Activated effector memory CD4-positive, alpha-beta T cell treated with anti-CD3 and anti-CD28 coated beads, Interleukin-2, amount 50 U/mL, for 16 hours (primary cell): ENCODE results near the gene LMX1B.

Experiments
- DNase-seq: peaks from one replicate; pipeline ENCODE4 v3.0.0-alpha.2; 2020

LMX1B gene

DNA sequence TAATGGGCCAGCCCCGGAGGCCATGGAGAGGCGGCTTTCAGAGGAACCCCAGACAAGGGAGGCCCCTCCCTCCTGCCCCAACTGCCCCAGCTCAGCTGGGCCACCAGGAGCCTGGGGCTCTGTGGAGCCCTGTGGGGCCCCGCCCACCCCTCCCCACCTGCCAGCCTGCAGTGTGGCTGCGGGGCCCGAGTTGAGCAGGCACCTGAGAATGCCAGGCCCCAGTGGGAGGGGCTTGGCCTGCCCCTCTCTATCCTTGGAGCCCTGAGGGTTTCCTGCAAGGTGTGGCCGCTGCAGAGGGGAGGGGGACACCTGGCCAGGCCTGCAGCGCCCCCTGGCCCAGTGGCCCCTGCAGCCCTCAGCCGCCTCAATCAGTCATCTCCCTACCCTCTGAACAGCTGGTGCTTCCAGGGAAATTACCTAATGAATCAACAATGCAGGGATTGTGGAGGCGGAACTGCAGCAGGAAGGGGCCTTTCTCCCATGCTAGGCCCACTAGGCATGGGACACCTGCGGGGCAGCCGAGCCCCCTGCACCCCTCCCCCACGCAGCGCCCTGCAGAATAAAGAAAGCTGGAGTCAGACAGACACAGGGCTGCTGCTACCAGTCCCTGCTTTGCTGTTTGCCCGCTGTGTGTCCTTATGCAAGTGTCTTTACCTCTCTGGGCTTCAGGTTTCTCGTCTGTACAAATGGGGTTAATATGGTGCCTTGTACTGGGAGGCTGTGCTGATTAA, 48.0 kb downstream of the LMX1B start:
- no peak for DNase-seq

DNA sequence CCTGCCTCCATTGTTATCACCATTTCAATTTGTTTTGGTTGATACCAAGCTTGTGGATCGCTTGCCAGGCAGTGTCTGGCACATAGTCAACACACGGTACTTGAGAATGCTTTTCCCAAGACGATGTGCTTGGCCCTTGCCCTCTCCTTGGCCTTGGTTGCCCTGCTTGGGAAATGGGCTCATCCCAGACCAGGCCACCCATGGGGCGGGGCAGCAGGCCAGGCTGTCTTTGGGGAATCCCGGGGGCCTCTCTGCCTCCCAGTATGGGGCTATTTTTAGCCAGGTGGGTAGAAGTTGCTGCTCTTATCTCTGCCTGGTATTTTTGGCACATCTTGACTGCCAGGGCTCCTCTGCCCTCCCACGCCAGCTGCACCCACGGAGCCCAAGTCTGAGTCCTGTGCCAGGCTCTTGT, 49.9 kb downstream of the LMX1B start:
- DNase-seq: no peak

DNA sequence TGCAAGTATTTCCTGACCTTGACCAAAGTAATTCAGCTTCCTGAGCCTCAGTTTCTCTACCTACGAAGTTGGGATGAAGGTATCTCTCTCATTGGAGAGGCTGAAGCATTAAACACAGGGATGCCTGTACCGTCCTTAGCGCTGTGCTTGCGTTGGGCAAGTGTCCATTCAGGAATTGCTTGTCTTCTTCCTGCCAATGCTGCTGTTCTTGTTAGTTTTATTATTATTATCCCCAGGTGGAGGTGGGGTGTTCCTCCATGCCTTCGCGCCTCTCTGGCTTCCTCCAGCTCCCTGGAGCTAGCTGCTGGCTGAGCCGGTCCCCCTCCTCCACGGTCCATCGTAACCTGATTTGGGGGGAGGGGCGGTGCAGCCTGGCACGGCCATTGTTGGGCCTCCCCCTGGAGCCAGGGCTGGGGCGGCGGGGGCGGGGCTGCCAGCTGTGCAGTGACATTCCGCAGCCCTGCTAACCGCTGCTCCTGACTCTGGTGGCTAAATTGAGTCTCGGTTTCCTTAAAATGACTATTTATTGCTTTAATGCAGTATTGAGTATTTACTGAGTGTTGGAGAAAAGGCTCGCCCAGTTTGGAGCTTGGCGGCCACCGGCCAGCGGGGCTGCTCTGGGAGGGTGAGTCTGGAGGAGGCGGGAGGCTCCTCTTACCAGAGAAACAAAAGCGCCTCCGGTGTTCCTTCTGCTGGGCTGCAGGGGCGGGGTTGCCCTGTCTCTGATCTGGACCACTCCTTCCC, 51.3 kb downstream of the LMX1B start:
- DNase-seq: no peak

DNA sequence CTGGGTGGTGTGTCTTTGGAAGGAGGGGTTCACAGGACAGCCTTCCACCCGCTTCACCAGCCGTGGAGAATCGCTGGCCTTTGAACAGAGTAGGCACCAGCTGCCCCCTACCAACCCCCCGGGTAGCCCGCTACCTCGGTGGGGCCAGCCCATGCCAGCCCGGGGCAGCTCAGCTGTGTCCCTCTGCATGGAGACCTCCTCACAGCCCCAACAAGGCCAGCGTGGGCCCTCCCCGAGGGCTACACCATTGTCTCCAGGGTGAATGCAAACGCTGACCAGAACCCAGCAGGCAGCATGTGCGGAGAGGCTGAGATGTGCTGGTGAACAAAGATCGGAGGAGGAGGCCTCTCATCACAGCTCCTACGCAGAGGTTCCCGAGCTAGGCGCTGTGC, 51.9 kb downstream of the LMX1B start:
- DNase-seq: no peak

DNA sequence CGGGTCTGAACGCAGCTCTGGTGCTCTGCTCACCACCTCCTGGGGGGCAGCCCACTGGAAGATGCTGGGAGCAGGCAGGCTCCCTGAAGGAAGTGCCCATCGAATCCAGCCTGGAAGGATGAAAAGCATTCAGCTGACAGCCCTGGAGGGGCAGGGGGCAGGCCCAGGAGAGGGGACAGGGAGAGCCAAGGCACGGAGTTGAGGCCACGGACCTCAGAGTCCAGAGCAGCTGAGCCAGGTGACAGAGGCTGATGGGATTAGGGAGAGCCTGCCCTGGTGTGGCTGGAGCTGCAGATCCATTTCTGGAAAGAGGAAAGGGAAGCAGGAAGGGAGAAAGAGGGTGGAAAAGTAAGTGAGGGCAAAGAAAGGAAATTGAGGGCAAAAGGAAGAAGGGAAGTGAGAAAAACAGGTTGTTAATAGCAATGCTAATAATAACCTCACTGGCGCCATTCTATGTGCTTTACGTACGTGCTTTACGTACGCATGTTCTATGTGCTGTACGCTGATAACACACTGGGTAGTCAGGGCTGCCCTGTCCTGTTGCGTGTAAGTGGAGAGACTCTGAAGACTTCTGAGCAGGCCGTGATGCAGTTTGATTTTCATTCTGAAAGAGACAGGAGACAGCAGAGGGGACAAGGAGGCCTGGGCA, 52.6 kb downstream of the LMX1B start:
- DNase-seq: no peak

DNA sequence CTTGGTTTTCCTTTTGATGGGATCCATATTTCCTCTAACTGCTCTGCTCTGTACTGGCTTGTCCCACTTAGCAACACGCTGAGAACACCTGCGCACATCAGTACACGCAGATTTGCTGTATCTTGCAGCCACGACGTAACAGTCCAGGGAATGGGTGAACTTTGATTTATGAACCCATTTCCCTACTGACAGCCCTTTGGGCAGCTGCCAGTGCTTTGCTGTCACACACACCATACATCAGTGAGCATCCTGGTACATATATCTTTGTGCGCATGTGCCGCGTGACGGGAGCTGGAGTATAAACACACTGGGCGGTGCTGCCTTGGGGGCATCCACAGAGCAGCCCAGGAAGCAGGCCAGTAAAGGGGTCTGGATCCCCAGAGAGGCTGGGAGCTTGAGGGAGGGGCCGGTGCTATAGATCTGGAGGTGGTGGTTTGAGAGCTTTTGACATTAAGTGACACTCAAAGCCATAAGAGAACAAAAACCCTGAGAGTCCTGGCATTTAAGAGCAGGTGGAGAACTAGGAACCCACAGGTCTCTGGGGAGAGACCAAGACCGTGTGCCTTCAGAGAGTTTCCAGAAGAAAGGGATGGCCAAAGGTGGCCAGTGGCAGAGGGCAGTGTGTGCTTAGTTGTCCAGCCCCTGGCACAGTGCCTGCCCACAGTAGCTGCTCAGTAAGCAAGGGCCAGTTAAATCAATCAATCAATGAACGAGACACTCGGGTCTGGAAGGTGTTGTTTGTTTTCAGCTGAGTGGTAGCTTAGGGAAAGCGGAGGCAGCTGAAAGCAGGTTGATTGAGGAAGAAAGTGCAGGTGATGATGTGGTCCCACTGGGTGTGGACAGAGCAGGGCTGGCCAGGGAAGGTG, 53.7 kb downstream of the LMX1B start:
- DNase-seq: no peak

DNA sequence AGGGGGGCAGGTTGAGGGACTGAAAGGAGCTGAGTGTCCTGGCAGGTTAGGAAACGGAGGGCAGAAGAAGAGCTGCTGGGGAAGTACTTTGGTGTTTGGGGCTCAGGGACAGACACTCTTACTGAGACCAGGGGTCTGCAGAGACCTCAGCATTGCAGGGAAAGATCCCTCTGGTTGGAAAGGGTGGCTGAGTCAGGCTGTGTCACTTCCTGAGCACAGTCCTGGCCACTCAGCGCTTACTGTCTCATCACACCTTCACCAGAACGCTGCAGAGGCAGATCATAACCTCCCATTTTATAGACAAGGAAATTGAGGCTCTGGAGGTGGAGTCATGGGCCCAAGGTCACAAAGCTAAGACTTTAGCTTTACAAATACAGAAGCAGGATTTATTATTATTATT, 54.3 kb downstream of the LMX1B start:
- DNase-seq: no peak

DNA sequence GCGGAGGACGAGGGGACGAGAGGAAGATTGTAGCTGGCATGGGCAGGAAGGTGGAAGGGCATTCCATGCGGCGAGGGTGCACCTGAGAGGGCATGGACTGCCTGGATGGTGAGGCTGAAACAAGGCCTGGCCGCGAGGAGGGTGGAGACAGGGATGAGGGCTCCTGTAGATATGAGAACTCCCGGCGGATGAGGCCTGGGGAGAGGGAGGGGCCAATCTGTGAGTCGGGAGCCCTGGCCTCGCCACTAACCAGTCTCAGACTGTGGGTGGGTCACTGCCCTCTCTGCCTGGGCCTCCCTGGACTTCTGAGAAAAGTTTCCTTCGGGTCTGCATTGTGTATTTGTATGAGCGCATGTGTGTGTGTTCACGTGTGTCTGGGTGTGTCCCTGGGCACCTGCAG, 55.4 kb downstream of the LMX1B start:
- no peak for DNase-seq

DNA sequence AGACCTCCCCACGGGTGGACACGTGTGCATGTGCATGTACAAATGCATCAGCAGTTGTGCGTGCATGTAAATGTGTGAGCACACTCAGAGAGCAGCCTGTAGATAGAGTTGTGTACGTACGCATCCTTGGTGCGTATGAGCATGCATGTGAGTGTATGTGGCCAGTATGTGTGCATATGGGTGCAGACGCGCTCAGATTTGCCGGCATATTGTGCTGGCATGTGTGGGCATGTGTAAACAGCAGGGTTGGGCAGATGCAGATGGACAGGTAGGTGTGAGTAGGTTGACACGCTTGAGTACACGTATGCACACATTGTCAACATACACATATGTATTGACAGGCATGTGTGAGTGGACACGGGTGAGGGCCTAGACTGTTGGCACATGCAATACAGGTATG, 56.5 kb downstream of the LMX1B start:
- no peak for DNase-seq

DNA sequence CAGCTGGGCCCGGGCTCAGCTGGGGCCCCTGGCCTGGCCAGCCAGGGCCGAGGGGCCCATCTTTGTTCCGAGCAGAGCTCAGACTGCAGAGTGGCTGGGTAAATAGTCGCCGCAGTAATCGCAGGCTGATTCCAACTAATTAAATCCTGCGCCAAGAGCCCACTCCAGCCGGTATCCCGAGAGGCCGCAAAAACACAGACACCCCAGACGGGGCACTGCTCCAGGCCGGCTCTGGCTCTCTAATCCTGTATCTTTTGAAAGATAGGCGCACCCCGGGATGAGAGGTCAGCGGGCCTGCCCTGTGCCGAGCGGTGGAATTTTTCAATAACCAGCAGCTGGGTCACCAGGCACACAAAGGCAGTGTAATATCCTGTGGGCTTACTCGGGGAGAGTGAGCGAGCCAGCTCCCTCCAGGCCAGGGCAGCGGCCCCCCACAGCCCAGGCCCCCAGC, 57.7 kb downstream of the LMX1B start:
- no peak for DNase-seq

DNA sequence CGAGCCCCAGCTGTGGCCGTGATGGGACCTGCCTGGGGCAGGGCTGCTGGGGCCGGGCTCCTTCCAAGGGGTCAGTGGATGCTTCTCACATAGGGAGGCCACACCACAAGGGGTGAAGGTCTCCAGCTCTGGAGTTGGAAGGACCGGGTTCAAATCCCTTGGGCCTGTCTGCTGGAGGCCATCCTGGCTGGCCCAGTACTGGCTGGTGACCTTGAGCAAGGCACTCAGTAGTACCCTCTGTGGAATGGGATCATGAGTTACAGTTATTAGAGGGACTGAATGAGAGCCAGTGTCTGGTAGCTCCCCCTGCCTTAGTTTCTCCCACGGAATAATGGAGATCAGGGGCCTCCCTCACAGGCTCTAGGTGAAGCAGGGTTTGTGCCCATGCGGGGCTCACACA, 58.3 kb downstream of the LMX1B start:
- no peak for DNase-seq

DNA sequence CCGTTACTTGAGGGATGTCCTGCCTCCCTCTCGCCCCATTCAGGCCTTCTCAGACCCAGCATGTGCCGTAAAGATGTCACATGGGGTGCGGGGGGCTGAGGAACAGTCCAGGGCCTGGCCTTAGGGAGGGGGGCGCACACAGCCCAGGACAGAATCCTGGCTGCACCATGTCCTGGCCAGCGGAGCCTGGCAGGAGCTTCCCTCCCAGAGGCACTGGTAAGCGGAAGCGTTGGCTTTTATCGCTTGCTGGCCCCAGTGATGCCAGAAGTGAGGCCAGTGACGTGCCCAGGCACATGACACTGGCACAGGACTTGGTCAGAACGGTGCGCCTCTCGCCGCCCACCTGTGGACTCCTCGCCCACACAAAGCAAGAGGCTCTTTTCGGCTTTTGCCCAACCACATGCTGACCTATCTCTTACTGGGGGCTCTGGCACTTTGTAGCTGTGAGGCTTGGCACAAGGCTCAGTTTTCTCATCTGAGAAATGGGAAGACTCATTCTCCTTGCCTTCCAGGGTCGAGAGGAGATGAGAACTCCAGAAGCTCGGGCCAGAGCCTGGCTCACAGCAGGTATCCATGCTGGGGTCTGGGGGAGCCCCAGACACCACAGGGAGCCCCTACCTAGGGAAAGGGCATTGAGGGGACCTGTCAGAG, 59.0 kb downstream of the LMX1B start:
- DNase-seq: no peak

DNA sequence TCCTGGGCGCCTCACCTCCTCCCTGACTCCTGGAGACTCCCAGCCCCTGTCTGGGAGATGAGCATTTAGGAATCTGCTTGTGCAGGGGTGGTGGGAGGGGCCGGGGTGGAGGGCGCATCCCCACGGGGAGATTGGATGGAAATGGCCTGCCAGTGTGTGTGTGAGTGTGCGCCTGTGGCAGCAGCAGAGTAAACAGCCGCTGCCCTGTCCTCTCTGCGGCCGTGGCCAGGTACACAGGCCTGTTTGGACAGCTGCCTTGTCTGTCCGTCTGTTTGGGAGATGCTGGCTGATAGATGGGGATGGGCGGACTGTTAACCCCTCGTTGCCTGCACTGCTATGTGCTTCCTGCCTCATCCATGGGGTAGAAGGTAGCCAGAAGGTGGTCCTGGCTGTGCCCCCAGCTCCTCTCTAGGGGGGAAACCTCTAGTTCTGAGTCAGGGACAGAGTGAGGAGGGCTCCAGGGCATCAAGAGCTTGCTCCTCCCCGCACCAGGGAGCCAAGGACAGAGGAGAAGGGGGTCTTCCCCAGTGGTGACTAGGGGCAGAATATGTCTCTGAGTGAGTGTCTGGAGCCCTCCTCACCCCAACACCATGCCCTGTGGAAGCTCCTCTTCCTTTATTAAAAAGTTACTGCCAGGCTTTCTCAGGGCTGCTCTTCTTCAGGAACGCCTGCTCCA, 60.1 kb downstream of the LMX1B start:
- no peak for DNase-seq

DNA sequence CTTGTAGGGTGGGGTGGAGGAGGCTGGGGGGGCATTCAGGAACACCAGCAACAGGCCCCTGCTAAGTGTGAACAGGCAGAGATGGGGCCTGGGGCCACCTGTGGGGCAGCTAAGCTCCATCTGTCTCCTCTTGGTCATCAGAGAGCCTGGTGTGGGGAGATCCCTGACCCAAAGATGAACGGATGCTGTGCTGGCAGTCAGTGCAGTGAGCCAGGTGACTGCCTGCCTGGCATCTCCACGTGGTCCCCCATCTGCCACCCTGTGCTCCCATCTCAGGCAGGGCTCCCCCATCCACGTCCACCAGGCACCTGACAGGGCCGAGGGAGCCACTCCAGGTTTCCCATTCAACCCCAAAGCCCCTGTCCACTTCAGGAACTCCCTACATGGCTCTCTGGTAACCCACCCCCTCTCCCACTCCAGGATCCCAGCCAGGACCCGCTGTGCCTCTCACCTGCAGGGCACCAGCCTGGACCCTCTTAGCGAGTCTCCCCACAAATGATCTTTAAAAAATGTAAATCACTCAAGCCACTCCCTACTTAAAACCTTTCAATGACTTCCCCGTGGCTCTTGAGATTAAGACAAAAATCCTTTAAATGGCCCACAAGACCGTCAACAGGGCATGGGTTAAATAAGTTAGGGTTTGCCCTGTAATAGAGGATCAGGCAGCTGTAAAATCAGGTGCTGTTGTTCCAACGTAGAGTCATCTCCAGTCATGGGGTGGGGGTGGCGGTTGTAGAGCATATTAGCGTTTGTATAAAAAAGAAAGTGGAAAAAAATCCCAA, 60.8 kb downstream of the LMX1B start:
- no peak for DNase-seq

DNA sequence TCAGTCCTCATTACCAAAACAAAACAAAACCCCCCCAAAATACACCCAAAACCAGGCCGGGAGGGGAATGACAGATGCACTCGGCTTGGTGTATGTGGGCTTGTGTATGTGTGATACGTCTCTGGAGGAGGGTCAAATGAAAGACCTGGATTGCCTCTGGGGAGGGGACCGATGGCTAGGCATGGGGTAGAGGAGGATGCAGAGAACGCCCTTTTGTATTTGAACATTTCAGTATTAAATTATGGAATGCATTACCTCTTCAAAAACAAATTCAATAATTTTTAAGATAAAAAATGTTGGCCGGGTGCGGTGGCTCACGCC, 61.4 kb downstream of the LMX1B start:
- DNase-seq: no peak

DNA sequence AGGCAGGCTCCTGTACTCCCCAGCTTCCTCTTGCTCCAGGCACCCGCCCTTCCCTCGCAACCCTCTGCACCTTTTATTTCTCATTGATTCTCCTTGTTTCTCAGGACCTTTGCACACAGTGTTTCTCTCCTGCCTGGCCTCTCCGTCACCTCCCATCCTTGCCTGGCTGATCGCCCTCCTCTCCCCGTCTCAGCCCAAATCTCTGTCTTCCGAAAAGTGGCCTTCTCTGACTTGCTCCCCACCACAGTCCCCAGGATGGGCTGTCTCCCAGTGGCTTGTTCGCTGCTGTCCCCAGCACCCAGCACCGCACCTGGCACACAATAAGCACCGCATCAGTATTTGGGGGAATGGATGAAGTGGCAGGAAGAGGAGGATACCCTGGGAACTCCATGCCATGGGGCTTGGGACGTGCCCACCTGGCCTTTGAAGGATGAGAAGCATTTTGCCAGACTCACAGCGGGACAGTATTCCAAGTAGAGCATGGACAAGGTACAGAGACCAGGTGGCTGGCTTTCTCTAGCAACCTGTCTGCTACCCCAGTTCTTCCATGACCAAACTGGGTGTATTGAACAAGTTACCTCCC, 62.5 kb downstream of the LMX1B start:
- DNase-seq: no peak

DNA sequence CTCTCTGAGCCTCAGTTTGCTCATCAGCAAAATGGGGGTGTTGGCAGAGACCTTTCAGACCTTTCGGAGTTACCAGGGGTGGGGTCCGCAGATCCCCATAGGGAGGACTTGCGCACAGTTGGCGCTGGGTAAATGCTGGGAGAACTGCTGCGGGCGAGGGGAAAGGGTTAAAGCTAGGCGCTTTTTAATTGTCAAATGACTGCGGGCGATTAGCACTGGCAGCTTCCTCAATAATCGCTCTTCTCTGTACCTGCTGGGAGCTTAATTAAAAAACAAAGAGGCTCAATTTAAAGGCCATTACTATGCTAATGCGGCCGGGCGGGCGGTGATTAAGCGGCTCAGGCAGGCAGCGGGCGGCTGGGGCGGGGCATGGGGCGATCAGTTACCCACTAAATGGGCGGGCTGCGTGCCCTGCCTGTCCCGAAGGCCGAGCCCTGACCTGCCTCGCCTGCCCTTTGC, 63.0 kb downstream of the LMX1B start:
- DNase-seq: no peak

DNA sequence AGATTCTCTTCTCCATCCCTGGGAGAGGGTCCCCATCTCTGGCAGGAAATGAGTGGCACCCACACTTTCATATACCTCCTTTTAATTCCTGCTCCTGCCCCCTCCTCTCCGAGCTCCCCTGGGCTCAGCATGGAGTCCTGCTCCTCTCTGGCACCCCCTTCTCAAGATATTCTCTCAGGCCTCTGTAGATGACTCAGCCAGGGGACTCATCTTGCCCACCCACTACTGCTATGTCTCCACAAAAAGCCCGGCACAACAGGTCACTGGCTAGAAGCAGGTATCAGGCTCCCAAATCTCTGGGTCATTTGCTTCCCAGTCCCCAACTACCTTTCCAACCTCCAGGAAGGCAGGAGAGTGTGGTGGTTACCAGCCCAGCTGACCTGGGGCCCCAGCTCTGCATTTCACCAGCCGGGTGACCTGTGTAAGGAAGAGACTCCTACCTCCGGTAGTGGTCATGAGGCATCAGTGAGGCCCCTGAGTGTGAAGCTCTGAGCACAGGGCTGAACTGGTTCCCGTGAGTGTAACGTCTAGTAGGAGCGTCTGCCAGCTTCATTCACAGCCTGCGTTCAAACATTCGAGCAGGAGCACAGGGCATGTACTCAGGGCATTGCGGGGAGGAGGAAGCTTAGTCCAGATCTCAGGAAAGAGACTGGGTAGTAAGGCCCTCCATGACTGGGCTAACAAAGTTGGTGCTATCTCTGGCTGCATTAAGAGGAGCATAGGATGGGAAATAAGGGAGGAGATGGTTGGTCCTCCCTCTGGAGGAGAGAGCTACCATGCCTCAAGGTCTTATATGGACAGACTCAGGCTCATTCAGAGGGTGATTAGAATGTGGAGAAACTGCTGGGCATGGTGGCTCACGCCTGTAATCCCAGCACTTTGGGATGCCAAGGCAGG, 63.7 kb downstream of the LMX1B start:
- DNase-seq: no peak

DNA sequence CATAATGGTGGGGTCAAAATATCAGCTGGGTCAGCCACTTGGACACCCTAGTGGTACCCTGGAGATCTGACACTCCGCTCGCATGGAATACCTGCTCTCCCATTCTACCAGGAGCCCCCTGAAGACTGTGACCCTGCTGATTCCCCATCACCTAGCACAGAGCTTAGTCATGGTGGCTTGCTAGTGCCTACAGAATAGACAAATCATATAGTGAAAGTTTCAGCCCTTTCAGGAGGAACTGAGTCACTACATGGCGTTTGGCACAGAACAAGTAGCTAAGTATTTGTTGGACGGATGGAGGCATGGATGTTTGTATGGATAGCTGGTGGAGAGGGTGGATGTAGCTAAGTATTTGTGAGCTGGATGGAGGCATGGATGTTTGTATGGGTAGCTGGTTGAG, 65.3 kb downstream of the LMX1B start:
- DNase-seq: no peak

DNA sequence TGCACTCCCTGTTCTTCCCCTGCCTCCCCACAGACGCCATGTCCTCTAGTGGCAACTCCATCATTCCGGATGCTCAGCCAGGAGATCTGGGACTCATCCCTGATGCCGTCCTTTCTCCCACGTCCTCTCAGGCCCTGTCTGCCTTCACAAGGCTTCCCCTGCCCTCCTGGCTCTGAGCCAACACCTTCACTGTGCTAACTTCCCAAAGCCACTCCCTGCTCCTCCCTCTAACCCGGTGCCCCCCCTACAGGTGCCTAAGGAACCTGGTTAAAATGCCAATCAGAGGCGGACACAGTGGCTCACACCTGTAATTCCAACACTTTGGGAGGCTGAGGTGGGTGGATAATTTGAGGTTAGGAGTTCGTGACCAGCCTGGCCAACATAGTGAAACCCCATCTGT, 67.6 kb downstream of the LMX1B start:
- no peak for DNase-seq
